Esophagus squamous epithelium (tissue), 5 donors: ENCODE measurements around the gene CDK2. TPM values are rescaled to one million over a fixed set of nuclear protein-coding genes. Genes with fewer than 3 reads are reported as not detected.
"Not testable (repeated sequence)": the region's sequence is repeated elsewhere in the genome, so short reads cannot be mapped to it uniquely, and the experiment has no call there.

Source experiments
- DNase-seq: peaks from one replicate; lab custom pipeline; 2025; lab: John Stamatoyannopoulos, UW
- H3K27ac ChIP-seq, 4 donors: fragments of 200-600 bp; sonication (generic); one replicate each; pipeline ENCODE4 v1.5.1; 2016 to 2019; ENCODE audit warnings: mild to moderate bottlenecking in 1 of 4
- H3K27me3 ChIP-seq, 4 donors: fragments of 200-600 bp; sonication (generic); 1 replicate in 3 of 4; 2 replicates in 1 of 4; pipeline versions ENCODE4 v1.5.1 to v1.6.0; 2017 to 2021; ENCODE audit warnings: antibody characterized with exemption in 1 of 4
- H3K36me3 ChIP-seq, 3 donors: fragments of 200-600 bp; sonication (generic); one replicate each; pipeline ENCODE4 v1.5.1; 2016 to 2019
- H3K4me1 ChIP-seq, 3 donors: fragments of 200-600 bp; sonication (generic); one replicate each; pipeline ENCODE4 v1.5.1; 2017 to 2019
- H3K4me3 ChIP-seq, 4 donors: fragments of 200-600 bp; sonication (generic); 1 replicate in 3 of 4; 2 replicates in 1 of 4; pipeline ENCODE4 v1.5.1; 2016 to 2019; ENCODE audit warnings: mild to moderate bottlenecking in 2 of 4, moderate library complexity in 1 of 4
- H3K9me3 ChIP-seq, 3 donors: fragments of 200-600 bp; sonication (generic); one replicate each; pipeline ENCODE4 v1.5.1; 2016 to 2019
- POLR2A ChIP-seq, 4 donors: fragments of 450-650 bp; IDR thresholded peaks; one replicate each; pipeline ENCODE4 v1.6.1; 2017; ENCODE audit warnings: antibody characterized with exemption in 4 of 4, mild to moderate bottlenecking in 4 of 4, moderate library complexity in 3 of 4
- WGBS, 2 donors: methylation state at CpG; one replicate each; pipeline ENCODE4 v1.1.5; 2018; 5-methylcytosine and 5-hydroxymethylcytosine counted together
- intact Hi-C: fragments of 100-400 bp; cut with DNase I; formaldehyde crosslinking; loops from one replicate; pipeline ENCODE4 v1.15.0; 2022
- total RNA-seq, 4 donors: library from RNA; depleted of rRNA; stranded (reverse); fragments of >200 nt; gene quantifications; one replicate each; pipeline ENCODE4 v1.1.0, GENCODE V29; 2016
- TF ChIP-seq, protein P1 (sequence below), 6 experiments: fragments of 450-650 bp in 4 of 6; fragments of 200-600 bp in 2 of 6; sonication (generic) in 2 of 6; IDR thresholded peaks; one replicate each; pipeline ENCODE4 v1.5.1; 2016 to 2019; ENCODE audit warnings: antibody characterized with exemption in 6 of 6, mild to moderate bottlenecking in 4 of 6, moderate library complexity in 4 of 6
- donor health status: DM: yes; HTN: yes; CAD: no.

Gene CDK2
- total RNA-seq, 4 donors from 2014 or later: 11.1 to 22.6 (median 17.0) TPM

DNA sequence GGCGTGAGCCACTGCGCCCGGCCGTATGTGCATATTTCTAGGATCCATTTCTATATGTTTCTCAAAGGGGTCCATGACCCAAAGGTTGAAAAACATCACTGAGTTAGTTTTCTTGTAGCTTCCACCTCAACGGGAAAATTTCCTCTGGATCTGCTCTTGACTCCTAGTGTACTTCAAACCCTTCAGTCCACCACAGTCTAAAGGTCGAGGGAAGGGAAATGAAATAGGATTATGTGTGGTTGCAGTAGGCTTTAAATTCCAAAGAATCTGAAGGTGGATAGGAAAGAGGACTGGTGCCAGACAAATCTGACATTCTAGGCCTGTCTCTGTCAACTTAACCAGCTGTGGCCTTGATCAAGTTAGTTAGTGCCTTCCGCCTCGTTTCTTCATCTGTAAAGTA lies 28.7 kb downstream of the CDK2 start:
- no peaks in the 10 kb centered on the region for H3K9me3 ChIP-seq
- peaks cover 11 to 22% (median 14%) of the 10 kb centered on the region in 3 donors for H3K4me1 ChIP-seq
- H3K27me3 ChIP-seq: no peaks in the 10 kb centered on the region
- H3K36me3 ChIP-seq: peaks cover 31 to 70% (median 33%) of the 10 kb centered on the region in 3 donors
- 69 to 76% methylated on average over 4 to 8 of the region's 8 CpGs for WGBS, 2 donors
- no peak overlapping the region for H3K4me3 ChIP-seq
- TF ChIP-seq POLR2A (IDR thresholded peaks at IDR 0.05): no peak
- TF ChIP-seq, protein P1, sequence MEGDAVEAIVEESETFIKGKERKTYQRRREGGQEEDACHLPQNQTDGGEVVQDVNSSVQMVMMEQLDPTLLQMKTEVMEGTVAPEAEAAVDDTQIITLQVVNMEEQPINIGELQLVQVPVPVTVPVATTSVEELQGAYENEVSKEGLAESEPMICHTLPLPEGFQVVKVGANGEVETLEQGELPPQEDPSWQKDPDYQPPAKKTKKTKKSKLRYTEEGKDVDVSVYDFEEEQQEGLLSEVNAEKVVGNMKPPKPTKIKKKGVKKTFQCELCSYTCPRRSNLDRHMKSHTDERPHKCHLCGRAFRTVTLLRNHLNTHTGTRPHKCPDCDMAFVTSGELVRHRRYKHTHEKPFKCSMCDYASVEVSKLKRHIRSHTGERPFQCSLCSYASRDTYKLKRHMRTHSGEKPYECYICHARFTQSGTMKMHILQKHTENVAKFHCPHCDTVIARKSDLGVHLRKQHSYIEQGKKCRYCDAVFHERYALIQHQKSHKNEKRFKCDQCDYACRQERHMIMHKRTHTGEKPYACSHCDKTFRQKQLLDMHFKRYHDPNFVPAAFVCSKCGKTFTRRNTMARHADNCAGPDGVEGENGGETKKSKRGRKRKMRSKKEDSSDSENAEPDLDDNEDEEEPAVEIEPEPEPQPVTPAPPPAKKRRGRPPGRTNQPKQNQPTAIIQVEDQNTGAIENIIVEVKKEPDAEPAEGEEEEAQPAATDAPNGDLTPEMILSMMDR (IDR thresholded peaks at IDR 0.05): no peak
- intact Hi-C loops: no loop called here
- DNase-seq: no peak
- no peak overlapping the region for H3K27ac ChIP-seq

DNA sequence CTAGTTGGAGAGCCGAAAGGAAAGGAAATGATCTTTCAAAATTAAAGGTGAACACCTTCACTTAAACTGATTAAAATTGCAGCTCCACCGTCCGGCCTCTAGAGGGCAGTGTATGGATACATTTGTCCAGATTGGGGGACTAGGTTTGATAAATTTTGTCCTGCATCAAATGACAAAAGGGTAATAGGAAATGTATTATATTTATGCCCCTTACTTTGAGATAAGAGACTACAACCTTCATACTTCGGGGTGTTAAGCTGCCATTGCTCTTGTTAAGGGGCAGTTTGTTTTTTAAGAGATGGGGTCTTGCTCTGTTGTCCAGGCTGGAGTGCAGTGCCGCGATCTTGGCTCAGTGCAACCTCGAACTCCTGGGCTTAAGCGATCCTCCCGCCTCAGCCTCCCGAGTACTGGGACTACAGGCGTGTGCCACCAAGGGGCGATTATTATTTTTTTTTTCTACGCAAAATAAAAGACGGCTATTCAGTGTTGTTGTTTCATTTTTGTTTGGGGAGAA lies 29.6 kb downstream of the CDK2 start:
- no peaks in the 10 kb centered on the region for H3K9me3 ChIP-seq
- intact Hi-C loops: no loop called here
- H3K36me3 ChIP-seq: peaks cover 22 to 66% (median 24%) of the 10 kb centered on the region in 3 donors
- H3K4me3 ChIP-seq: peak overlapping the region; percentile 52 to 85 (median 54)
- WGBS, 2 donors: 5 to 20% methylated on average over 11 to 14 of the region's 14 CpGs
- H3K27ac ChIP-seq: peak overlapping the region; percentile 75 to 92 (median 89)
- DNase-seq: no peak
- H3K4me1 ChIP-seq: peaks cover 11 to 22% (median 14%) of the 10 kb centered on the region in 3 donors
- TF ChIP-seq, protein P1 (IDR thresholded peaks at IDR 0.05): peak; percentile 81 to 92 (median 86)
- TF ChIP-seq POLR2A (IDR thresholded peaks at IDR 0.05): no peak
- no peaks in the 10 kb centered on the region for H3K27me3 ChIP-seq

DNA sequence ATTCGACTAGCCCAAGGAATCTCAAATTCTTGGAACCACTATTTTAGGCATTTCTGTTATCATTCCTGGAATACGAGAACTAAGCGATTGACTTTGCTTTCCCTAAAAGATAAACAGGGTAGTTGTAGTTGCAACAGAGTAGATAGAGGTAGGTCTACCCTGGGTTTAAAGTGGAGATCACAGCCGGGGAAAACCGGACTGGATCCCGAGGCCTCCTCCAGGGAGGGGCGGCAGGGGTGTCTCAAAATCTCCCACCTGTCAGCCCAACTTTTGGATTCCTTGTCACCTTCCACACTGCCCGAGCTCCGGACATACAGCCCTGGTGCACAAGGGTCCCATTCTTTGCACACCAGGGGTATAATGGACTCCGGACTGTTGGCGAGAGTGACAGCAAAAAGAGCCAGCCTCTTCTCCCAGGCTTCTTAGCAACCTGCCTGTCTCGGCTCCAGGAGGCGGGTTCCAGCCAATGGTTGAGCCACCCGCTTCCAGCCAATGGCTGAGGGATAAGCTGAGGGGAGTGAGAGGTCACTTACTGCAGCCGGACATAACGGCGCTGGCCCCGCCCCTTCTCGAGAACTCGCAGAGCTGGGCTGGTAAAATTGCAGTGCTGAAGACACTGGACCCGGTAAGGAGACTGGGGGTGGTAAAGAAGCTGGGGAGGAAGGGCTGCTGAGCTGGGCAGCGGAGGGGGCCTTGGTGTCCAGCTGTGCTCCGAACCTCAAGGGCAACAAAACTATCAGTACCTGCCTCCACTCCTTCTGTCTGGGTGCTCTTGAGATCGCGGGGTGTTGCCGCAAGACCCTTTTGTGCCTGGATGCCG lies 30.3 kb downstream of the CDK2 start, which contains the start of gene SUOX:
Gene SUOX (plus strand): TSS at position 562 of the 820 bp plus-strand sequence. CDS start 4,946 bp downstream, outside the sequence.
- 3 to 6% methylated on average over 9 to 17 of the region's 27 CpGs for WGBS, 2 donors
- H3K9me3 ChIP-seq: no peaks in the 10 kb centered on the region
- H3K36me3 ChIP-seq: peaks cover 18 to 65% (median 19%) of the 10 kb centered on the region in 3 donors
- TF ChIP-seq, protein P1 (IDR thresholded peaks at IDR 0.05): peak in 2 of 6 experiments; percentile 4 to 5
- TF ChIP-seq POLR2A (IDR thresholded peaks at IDR 0.05): peak in 2 of 4 donors; percentile 29 to 61
- peak; percentile 58 for DNase-seq
- peaks cover 11 to 22% (median 14%) of the 10 kb centered on the region in 3 donors for H3K4me1 ChIP-seq
- H3K27ac ChIP-seq: peak within 1 kb of the TSS; percentile 75 to 92 (median 89)
- no peaks in the 10 kb centered on the region for H3K27me3 ChIP-seq
- H3K4me3 ChIP-seq: peak within 1 kb of the TSS; percentile 52 to 85 (median 54)
- intact Hi-C loops: no loop called here

DNA sequence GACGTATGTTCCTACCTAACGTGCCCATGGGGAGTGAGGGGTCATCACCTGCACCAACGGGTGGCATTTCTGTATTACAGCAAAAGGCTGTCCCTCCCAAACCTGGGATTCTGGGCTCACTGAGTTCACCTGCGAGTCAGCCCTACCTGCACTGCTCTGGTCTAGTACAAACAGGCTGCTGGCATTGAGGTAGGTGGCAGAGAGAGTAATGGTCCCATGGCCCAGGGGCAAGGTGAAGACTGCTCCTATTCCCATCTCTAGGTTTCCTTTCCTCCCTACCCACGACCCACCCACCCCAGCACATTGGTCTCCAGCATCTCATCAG lies 30.9 kb downstream of the CDK2 start:
- Histone ChIP-seq H3K4me1 (peaks cover 11 to 22% (median 14%) of the 10 kb centered on the region in 3 donors), H3K4me3 (peak overlapping the region; percentile 52 to 85 (median 54)), H3K27ac (peak overlapping the region; percentile 75 to 92 (median 89)), H3K27me3 (no peaks in the 10 kb centered on the region), H3K36me3 (peaks cover 12 to 65% (median 14%) of the 10 kb centered on the region in 3 donors), H3K9me3 (no peaks in the 10 kb centered on the region)
- intact Hi-C loops: no loop called here
- no peak for DNase-seq
- WGBS, 2 donors: 0% methylated on average over 4 of the region's 5 CpGs; no CpG with 5 or more reads in 1 of the 2 donors
- TF ChIP-seq POLR2A (IDR thresholded peaks at IDR 0.05): no peak
- TF ChIP-seq, protein P1 (IDR thresholded peaks at IDR 0.05): no peak

DNA sequence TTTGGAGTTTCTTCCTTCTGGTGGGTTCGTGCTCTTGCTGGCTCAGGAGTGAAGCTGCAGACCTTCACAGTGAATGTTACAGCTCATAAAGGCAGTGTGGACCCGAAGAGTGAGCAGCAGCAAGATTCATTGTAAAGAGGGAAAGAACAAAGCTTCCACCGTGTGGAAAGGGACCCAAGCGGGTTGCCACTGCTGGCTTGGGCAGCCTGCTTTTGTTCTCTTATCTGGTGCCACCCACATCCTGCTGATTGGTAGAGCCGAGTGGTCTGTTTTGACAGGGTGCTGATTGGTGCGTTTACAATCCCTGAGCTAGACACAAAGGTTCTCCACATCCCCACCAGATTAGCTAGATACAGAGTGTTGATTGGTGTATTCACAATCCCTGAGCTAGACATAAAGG lies 32.9 kb downstream of the CDK2 start:
- WGBS, 2 donors: 61 to 92% methylated on average over 2 to 4 of the region's 6 CpGs
- H3K27me3 ChIP-seq, DNase-seq, H3K4me3 ChIP-seq, intact Hi-C loops, H3K9me3 ChIP-seq, H3K27ac ChIP-seq: not testable (repeated sequence)
- H3K36me3 ChIP-seq: peaks cover 3 to 65% (median 11%) of the 10 kb centered on the region in 3 donors
- H3K4me1 ChIP-seq: peaks cover 11 to 22% (median 14%) of the 10 kb centered on the region in 3 donors

DNA sequence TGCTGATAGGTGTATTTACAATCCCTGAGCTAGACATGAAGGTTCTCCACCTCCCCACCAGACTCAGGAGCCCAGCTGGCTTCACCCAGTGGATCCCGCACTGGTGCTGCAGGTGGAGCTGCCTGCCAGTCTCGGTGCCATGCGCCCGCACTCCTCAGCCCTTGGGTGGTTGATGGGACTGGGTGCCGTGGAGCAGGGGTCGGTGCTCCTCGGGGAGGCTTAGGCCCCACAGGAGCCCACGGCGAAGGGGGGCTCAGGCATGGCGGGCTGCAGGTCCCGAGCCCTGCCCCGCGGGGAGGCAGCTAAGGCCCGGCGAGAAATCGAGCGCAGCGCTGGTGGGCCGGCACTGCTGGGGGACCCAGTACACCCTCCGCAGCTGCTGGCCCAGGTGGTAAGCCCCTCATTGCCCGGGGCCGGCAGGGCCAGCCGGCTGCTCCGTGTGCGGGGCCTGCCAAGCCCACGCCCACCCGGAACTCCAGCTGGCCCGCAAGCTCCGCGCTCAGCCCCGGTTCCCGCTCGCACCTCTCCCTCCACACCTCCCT lies 33.4 kb downstream of the CDK2 start:
- intact Hi-C loops, DNase-seq, H3K9me3 ChIP-seq, H3K4me3 ChIP-seq, H3K27me3 ChIP-seq, H3K27ac ChIP-seq: not testable (repeated sequence)
- no CpG with 5 or more reads among the region's 33 CpGs for WGBS, 2 donors
- peaks cover 11 to 22% (median 14%) of the 10 kb centered on the region in 3 donors for H3K4me1 ChIP-seq
- H3K36me3 ChIP-seq: peaks cover 3 to 65% (median 14%) of the 10 kb centered on the region in 3 donors
